Endothelial cell of umbilical vein (primary cell): ENCODE data around the gene ATG7.

Experiments
- CTCF ChIP-seq, 2 donors: IDR thresholded peaks; 1 replicate in 1 of 2; 2 replicates in 1 of 2; pipeline ENCODE4 v1.5.1; 2011; ENCODE audit warnings: low read length in 2 of 2, mild to moderate bottlenecking in 2 of 2, moderate library complexity in 2 of 2, control low read depth in 1 of 2, inconsistent platforms in 1 of 2, low read depth in 1 of 2; ENCODE audit not compliant: insufficient read depth in 1 of 2; ENCODE audit errors: extremely low read depth in 1 of 2
- EZH2 ChIP-seq: IDR thresholded peaks from 2 replicates; pipeline ENCODE4 v1.6.1; 2012; ENCODE audit warnings: borderline replicate concordance, low read depth, mild to moderate bottlenecking, moderate library complexity, low read length, inconsistent platforms; ENCODE audit not compliant: severe bottlenecking
- GATA2 ChIP-seq: IDR thresholded peaks from 2 replicates; pipeline ENCODE4 v1.7.0; 2011; ENCODE audit warnings: low read depth, mild to moderate bottlenecking, moderate library complexity, mixed read lengths, low read length; ENCODE audit not compliant: insufficient read length, insufficient read depth
- JUN ChIP-seq: IDR thresholded peaks from 2 replicates; pipeline ENCODE4 v1.6.1; 2011; ENCODE audit warnings: borderline replicate concordance, low read depth; ENCODE audit not compliant: insufficient read length, insufficient read depth
- MAX ChIP-seq: IDR thresholded peaks from 2 replicates; pipeline ENCODE4 v1.6.1; 2011; ENCODE audit not compliant: insufficient read depth, insufficient read length
- POLR2A ChIP-seq: IDR thresholded peaks from 2 replicates; pipeline ENCODE4 v1.6.1; 2012; ENCODE audit warnings: low read depth, mild to moderate bottlenecking, control low read depth, low read length
- POLR2AphosphoS5 ChIP-seq: IDR thresholded peaks from 2 replicates; pipeline ENCODE4 v1.6.1; 2012; ENCODE audit warnings: low read depth, mild to moderate bottlenecking, control low read depth, low read length, moderate library complexity; ENCODE audit not compliant: insufficient read depth

GRCh38 chr3:11452885-11453847 lies 181.0 kb downstream of the ATG7 start:
- TF ChIP-seq CTCF (IDR thresholded peaks at IDR 0.05; ENCODE audit: extremely low read depth in 1 of 2, insufficient read depth in 1 of 2, low read depth in 1 of 2, low read length in 2 of 2) (no peak), POLR2AphosphoS5 (no peak), EZH2 (no peak), POLR2A (no peak), JUN (peak; percentile 87), GATA2 (no peak), MAX (no peak)
